Measurements from ENCODE around the gene ERMP1.
"Not testable (repeated sequence)": the region's sequence is repeated elsewhere in the genome, so short reads cannot be mapped to it uniquely, and the experiment has no call there.

ERMP1 gene, protein sequence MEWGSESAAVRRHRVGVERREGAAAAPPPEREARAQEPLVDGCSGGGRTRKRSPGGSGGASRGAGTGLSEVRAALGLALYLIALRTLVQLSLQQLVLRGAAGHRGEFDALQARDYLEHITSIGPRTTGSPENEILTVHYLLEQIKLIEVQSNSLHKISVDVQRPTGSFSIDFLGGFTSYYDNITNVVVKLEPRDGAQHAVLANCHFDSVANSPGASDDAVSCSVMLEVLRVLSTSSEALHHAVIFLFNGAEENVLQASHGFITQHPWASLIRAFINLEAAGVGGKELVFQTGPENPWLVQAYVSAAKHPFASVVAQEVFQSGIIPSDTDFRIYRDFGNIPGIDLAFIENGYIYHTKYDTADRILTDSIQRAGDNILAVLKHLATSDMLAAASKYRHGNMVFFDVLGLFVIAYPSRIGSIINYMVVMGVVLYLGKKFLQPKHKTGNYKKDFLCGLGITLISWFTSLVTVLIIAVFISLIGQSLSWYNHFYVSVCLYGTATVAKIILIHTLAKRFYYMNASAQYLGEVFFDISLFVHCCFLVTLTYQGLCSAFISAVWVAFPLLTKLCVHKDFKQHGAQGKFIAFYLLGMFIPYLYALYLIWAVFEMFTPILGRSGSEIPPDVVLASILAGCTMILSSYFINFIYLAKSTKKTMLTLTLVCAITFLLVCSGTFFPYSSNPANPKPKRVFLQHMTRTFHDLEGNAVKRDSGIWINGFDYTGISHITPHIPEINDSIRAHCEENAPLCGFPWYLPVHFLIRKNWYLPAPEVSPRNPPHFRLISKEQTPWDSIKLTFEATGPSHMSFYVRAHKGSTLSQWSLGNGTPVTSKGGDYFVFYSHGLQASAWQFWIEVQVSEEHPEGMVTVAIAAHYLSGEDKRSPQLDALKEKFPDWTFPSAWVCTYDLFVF

GRCh38 chr9:5832538-5833529 is at the start of gene ERMP1:
Gene ERMP1 (minus strand): TSS chr9:5833117. CDS start chr9:5833027, 90 bp downstream.
- peak; percentile 78 to 83 for DNase-seq (ENCODE audit: extremely low read depth in 1 of 2, low read depth in 1 of 2)

DNA sequence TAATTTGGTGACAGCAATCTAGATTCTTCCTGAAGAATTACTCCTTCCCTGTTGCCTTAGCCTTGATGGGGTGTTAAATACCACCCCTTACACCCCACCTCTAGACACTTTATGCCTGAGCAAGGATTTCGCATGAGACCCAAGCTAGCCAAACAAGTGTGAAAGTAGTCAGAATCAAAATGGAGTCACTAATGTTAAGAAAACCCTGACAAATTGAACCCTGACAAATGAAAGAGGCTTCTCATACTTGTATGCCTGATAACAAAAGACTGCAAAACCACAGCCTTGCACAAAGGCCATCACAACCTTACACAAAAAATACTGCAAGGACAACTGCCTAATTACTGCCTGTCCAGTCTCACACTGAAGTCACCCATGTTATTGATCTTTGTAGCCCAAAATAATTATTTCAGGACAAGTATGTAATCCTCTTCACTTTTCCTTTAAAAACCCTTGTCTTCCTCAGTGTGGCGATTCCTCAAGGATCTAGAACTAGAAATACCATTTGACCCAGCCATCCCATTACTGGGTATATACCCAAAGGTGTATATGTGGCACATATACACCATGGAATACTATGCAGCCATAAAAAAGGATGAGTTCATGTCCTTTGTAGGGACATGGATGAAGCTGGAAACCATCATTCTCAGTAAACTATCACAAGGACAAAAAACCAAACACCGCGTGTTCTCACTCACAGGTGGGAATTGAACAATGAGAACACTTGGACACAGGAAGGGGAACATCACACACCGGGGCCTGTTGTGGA is 49.5 kb upstream of the ERMP1 start:
- not testable (repeated sequence) for DNase-seq (ENCODE audit: extremely low read depth in 1 of 2, low read depth in 1 of 2)

GRCh38 chr9:5879419-5880181 is 46.7 kb upstream of the ERMP1 start:
- DNase-seq (ENCODE audit: extremely low read depth in 1 of 2, low read depth in 1 of 2) = no peak

- no peak for DNase-seq (ENCODE audit: extremely low read depth in 1 of 2, low read depth in 1 of 2)
Measured at GRCh38 chr9:5876711-5877110, 43.8 kb upstream of the ERMP1 start.

- DNase-seq (ENCODE audit: extremely low read depth in 1 of 2, low read depth in 1 of 2) = no peak
Measured at GRCh38 chr9:5876026-5876425, 43.1 kb upstream of the ERMP1 start.

GRCh38 chr9:5874048-5874447 is 41.1 kb upstream of the ERMP1 start:
- no peak for DNase-seq (ENCODE audit: extremely low read depth in 1 of 2, low read depth in 1 of 2)

- no peak for DNase-seq (ENCODE audit: extremely low read depth in 1 of 2, low read depth in 1 of 2)
Measured at GRCh38 chr9:5873439-5873838, 40.5 kb upstream of the ERMP1 start.

GRCh38 chr9:5872511-5872910 is 39.6 kb upstream of the ERMP1 start:
- no peak for DNase-seq (ENCODE audit: extremely low read depth in 1 of 2, low read depth in 1 of 2)

DNA sequence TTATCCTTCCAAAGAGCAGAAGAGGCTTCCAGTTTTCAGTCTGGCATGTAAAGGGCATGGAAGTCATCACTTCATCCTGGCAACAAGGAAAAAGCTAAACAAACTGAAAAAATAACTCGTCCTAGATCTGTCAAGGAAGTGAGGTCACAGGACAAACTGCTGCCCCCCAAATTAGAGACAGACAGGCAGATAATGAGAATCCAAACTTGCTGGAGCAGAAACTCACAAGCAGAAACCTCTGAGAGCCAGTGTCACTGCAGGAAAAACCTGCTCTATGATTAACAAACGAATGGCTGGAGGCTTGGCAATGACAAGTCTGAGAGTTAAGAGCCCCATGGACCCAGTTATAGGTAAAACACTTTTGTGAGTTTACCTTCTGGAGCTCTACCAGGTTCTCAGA is 38.9 kb upstream of the ERMP1 start:
- DNase-seq (ENCODE audit: extremely low read depth in 1 of 2, low read depth in 1 of 2) = no peak

GRCh38 chr9:5870691-5871090 is 37.8 kb upstream of the ERMP1 start:
- DNase-seq (ENCODE audit: extremely low read depth in 1 of 2, low read depth in 1 of 2) = no peak

DNA sequence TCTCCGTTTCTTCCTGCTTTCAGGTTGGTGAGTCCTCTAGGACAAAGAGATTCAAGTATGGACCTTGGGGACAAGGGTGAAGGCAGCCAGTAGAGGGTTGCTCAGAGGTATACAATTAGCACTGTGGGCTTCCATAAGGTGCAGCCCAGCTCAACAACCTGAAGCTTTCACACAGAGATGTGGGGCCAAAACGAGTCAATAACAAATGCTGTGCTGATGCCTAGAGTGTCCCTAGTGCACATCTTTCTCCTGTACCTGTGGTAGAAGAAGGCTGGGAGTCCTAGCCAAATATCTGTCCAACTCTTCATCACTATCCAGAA is 37.1 kb upstream of the ERMP1 start:
- no peak for DNase-seq (ENCODE audit: extremely low read depth in 1 of 2, low read depth in 1 of 2)

- no peak for DNase-seq (ENCODE audit: extremely low read depth in 1 of 2, low read depth in 1 of 2)
Measured at GRCh38 chr9:5869315-5870019, 36.5 kb upstream of the ERMP1 start.

DNA sequence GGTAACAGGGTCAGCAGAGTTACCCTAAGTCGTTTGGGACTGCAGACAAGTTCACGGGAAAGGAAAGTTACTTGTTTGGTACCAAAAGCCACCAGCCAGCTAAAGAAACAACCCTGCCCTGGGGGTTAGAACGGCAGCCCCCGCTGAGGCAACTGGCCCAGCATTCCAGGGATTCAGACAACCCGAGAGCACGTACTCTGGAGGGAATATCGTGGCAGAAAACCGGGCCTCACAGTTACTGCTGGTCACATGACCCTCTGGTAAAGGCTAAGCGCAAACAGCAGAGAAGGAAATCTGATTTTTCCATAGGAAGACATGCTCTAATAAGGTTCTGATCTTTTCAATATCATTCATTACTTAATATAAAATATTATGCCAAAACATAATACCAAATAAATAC is 35.3 kb upstream of the ERMP1 start:
- DNase-seq (ENCODE audit: extremely low read depth in 1 of 2, low read depth in 1 of 2) = no peak

GRCh38 chr9:5866685-5867084 is 33.8 kb upstream of the ERMP1 start:
- no peak for DNase-seq (ENCODE audit: extremely low read depth in 1 of 2, low read depth in 1 of 2)

DNA sequence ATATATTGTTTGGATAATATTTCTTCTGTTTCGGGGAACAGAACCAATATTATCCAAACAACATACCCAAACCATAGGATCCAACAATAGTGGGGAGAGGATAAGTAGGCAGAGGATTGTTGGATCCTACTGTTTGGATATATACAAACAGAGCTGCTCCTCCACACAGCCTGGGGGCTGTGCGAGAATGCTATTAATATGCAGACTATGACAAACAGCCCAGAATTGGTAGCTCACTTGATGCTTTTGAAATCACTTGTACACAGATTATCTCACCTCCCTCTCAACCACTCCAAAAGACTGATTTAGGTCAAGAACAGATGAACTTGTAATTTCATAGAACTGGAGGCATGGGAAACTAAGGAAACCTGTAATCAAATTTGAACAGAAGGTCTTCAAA is 33.4 kb upstream of the ERMP1 start:
- no peak for DNase-seq (ENCODE audit: extremely low read depth in 1 of 2, low read depth in 1 of 2)

DNA sequence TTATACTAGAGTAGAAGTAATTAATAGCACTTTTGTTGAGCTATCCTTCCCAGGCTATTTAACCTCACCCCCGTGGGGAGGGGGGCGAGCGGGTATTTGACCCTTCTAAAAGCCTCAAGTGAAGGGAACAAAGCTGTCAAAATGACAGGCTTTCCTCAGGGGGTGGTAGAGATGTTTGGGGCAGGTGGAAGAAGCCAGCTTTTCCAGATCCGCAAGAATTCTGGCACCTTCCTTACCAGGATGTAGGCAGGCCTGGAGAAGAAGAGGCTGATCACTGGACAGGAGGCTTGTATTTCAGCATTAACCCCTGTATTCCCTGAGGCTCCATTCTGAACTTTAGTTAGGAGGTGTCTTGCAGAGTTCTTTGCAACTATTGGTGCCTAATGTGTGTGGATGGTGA is 31.5 kb upstream of the ERMP1 start:
- DNase-seq (ENCODE audit: extremely low read depth in 1 of 2, low read depth in 1 of 2) = no peak

- no peak for DNase-seq (ENCODE audit: extremely low read depth in 1 of 2, low read depth in 1 of 2)
Measured at GRCh38 chr9:5863092-5863746, 30.3 kb upstream of the ERMP1 start.

GRCh38 chr9:5858833-5859232 is 25.9 kb upstream of the ERMP1 start:
- DNase-seq (ENCODE audit: extremely low read depth in 1 of 2, low read depth in 1 of 2) = no peak

All from activated CD8-positive, alpha-beta memory T cell treated with anti-CD3 and anti-CD28 coated beads for 1 hour (primary cell).